Kidney glomerular epithelial cell (primary cell): ENCODE data around the gene ZNF175.

Experiments
- DNase-seq: peaks from one replicate; lab custom pipeline; 2025; lab: John Stamatoyannopoulos, UW

Gene ZNF175

GRCh38 chr19:51589511-51589910 lies 18.4 kb downstream of the ZNF175 start:
- DNase-seq, result no peak

DNA sequence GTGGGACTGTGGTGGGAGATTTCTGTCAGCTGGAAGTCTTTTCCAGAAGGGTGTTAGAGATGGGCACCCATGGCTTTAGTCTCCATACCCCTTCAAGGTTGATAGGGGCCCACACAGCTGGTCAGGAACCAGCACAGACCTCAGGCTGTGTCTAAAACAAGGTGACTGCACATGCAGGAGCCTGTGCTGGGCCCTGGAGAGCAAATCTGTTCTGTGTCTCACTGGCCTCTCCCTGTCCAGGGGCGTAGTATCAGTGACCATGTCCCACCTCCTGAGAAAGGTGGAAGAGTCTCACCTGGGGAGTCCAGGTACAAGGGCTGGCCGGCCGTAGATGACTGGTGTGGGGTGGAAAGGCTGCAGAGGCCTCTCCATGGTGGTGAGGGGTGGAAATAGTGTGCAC lies 19.4 kb downstream of the ZNF175 start:
- DNase-seq, result no peak

DNA sequence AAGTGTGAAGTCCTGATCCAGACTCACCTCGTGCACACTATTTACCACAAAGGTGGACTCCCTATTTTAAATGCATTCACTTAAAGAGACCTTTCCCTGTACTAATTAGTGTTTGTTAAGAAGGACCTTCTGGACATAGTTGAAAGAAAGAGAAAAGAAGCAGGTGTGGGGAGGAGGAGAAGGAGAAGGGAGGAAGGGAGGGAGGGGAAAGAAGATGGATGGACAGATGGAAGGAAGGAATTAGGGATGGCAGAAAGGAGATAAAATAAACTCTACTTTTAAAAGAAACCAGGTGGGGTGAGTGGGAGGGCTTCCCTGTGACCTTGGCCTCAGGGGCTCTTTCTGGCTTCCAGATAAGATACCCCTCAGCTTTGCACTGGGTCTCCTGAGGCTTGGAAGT lies 21.4 kb downstream of the ZNF175 start:
- DNase-seq, result no peak

DNA sequence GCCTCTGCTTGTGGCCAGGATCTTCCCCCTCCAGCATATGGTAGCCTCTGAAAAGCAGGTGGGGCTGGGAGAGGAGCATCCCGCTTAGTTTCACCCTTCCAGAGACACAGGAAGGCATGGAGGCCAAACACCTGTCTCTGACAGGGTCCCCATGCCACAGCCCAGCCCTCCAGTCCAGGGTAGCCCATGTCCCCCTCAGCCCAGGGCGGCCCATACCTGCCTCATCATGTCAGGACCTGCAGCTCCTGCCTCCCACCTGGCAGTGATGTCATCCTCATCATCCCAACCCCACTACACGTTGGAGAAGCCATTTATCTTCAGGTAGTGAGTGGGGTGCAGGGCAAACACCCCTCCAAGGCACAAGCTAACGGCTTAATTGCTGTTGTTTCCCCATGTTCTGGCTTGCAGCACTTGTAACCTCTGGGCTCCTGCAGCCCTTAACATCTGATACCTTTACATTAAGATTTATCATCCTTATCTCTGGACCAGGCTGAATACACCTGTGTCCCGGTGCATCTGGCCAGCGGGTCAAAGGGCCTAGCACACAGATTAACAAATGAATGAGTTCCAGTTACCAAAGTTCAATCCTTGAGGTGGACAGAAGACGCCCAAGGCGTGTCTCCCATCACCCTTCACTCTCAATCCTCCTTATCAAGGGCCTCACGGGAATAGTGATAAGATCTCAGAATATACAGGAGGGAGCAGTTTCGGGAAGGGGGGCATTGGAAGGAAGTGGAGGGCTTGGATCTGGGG lies 22.2 kb downstream of the ZNF175 start:
- no peak for DNase-seq

DNA sequence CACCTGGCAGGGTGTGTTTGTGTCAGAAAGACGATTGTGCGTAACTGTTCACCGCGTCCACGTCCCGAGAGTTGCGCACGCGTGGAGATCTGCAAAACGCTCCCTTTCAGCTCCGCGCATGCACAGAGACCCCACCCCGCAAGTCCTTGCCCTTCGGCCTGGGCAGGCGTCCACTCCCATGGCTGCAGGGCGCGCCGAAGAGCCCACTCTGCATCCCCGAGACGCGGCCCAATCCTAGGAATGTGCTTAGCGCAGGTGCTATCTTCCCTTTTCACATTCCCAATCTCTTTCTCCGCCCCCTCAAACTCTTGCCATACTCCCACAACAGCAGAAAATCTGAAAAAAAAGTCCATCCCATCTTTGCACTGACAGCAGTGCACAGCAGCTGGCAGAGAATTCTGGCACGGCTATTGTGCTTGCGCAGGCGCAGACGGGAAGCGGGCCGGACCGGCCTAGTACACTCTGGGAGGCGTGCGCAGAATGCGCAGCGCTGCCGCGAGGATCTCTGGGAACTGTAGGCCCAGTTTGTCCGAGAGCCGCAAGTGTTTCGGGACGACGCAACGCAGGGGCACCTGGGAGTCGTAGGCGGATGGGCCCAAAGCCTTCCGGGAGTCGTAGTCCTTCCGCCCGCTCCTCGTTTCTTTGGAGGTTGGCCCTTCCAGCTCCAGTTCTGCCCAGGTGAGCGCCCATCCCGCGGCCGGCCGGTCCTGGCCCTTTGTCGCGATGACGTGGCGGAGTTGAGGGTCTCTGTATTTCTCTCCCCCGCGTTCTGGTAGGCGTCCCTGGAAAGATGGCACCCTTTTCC lies 23.1 kb downstream of the ZNF175 start:
- DNase-seq, result peak; percentile 96

DNA sequence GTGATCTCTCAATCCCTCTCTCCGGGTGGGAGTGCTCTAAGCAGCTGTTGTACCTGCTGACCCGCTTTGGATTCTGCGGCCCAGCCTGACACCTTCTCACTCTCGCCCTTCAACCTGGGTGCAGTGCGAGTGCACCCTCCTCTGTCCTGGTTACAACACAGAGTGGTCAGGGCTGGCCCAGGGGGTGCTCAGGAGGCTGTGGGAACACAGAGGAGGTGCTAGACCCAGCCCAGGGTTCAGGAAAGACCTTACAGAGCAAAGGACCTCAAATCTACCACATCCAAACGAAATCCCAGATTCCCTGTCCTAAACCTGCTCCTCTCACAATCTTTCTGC lies 23.7 kb downstream of the ZNF175 start:
- peak; percentile 38 for DNase-seq

DNA sequence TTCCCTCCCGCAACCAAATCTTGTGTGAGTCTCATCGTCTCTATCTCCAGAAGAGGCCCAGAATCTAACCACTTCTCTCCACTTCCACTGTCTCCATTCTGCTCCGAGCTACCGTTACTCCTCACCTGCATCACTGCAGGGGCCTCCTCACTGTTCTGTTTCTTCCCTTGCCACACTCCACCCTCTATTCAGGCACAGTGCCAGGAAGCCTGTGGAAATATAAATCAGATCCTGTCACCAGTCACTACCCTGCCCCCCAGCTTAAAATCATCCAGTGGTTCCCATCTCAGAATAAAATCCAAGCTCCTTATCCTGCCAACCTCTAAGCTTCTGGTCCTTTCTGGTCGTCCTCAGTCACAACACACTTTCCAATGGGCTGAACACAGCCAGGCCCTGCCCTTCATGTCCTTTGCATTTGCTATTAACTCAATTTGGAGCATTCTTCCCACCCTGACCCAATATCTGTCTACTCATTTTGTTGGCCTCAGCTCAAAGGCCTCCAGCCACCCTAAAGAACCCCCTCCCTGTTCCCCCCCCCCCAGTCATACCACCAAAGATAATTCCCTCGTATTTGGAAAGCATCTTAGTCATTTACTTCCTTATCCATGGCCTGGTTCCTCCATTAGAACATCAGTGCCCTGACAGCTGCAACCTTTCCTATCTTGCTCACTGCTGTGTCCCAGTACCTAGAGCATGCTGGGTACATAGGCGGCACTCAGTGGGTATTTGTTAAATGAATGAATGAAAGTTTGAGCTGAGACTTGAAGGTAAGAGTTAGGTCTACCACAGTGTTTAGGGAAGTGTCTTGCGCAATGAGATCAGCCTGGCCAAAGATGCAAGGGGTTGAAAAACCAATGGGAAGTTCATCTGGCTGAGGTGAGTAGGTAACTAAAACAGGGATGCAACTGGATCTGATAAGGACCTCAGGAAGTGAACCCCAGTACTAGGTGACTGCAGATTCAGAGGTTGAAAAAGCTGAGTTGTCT lies 24.4 kb downstream of the ZNF175 start:
- DNase-seq, result no peak

GRCh38 chr19:51598159-51598915 lies 27.3 kb downstream of the ZNF175 start:
- DNase-seq, result no peak

DNA sequence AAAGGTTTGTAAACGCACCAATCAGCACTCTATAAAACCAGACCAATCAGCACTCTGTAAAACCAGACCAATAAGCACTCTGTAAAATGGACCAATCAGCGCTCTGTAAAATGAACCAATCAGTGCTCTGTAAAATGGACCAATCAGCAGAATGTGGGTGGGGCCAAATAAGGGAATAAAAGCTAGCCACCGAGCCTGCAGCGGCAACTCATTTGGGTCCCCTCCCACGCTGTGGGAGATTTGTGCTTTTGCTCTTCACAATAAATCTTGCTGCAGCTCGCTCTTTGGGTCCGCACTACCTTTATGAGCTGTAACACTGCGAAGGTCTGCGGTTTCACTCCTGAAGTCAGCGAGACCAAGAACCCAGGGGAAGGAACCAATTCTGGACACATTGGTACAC lies 28.0 kb downstream of the ZNF175 start:
- DNase-seq, result no peak

DNA sequence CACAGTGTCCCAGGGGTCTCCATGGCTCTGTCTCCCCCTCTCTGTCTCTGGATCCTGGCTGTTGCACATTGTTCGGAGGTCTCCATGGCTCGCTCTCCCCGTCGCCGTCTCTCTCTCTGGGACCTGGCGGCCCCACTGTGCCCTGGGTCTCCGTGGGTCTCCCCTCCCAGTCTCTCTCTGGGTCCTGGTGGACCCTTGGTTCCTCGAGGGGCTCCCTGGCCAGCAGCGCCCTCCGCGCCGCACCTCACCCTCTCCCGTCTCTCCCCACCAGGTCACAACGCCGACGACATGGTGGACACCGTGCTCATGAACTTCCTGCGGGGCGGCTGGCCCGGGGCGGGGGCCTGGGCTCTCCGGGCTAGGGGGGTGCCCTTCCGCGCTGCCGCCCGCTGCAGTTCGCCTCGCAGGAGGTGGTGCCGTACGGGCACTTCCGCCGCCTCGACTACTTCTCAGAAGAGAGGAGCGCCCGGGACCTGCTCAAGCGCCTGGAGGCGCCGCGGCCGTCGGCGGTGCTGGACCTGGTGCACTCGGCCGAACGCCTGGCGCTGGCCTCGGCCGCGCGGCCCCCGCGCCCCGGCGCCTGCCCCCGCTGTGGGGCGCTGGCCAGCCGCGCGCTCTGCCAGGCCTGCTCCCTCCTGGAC lies 30.0 kb downstream of the ZNF175 start:
- DNase-seq, result no peak

- DNase-seq, result no peak
Measured at GRCh38 chr19:51602189-51602854, 31.2 kb downstream of the ZNF175 start.

DNA sequence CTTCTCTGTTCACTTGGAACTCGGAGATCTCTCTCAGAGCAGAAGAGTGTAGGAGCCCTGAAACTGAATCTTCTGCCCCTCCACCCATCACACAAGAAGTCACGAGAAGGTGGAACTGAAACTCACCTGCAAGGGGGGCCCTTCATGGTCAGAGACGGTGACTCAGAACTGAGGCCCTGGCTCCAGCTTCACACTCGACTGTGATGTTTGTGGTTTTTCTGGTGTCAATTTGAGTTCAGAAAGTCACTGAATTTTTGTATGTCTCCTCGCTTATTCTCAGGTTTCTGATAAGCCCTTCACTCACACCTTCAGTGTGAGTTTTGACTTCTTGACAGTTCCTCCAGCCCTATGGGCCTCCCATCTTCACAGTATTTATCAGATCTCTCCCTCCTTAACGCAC lies 36.0 kb downstream of the ZNF175 start:
- DNase-seq, result no peak

DNA sequence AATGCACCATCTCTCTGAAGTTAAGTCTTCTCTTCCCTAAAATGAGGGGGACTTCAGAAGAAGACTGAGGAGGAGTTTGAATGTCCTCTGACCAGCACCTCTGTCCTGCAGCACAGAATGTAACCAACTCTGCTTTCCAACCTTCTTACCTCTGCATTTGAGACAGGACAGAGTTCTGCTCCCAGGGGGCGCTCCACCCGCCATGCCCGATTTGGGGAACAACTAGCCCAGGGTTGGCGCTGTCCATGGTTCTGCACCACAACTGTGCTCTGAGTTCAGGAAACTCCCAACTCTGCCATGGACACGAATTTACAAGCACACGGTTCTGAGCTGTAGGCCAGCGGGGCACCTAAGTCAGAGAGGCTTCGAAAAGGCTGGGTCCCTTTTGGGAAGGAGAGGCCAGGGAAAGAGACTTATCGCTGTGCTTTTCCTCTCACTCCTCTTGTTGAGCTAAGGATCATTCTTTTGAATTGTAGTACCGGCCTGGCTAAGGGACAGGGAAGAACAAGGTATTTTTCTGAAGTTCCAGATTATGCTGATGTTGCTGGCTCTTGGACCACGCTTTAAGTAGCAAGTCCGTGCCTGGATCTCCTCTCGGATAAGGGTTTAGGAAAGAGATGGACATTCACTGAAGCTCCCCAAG lies 37.0 kb downstream of the ZNF175 start:
- peak; percentile 46 for DNase-seq

DNA sequence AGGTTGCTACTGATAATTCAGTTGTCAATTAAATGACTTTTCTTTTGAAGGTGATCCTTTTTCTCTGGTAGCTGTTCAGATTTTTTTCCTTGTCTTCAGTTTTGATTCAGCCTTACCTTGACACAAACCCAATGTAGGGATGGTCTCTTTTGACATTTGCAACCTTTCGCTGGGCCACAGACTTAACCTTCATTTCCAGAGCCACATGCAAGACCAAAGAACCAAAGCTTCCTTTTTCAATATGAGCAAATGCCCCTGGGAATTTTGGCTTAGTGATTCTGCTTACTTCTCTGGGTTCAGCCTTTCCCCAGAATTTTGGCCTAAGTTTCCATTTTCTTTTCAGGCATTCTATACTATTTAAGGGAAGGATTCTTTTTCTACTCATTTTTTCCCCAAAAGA lies 39.5 kb downstream of the ZNF175 start:
- no peak for DNase-seq

- no peak for DNase-seq
Measured at GRCh38 chr19:51614789-51615188, 43.7 kb downstream of the ZNF175 start.

DNA sequence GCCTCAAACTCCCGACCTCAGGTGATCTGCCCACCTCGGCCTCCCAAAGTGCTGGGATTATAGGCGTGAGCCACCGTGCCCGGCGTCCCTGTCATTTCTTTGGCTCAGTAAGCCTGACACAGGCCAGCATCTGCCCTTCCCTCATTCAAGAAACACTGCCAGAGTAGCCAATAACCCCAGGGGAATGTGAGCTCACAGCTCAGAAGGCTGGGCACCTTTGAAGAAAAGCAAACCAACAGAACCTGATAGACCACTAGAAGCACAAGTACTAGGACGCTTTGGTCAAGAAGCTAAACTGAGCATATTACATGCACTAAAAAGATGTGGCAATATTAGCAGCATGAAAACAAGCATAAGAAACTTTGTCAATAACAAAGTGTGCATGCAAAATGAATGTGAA lies 44.9 kb downstream of the ZNF175 start:
- DNase-seq, result no peak

- DNase-seq, result no peak
Measured at GRCh38 chr19:51621178-51621577, 50.1 kb downstream of the ZNF175 start.

- no peak for DNase-seq
Measured at GRCh38 chr19:51626675-51627074, 55.6 kb downstream of the ZNF175 start.

DNA sequence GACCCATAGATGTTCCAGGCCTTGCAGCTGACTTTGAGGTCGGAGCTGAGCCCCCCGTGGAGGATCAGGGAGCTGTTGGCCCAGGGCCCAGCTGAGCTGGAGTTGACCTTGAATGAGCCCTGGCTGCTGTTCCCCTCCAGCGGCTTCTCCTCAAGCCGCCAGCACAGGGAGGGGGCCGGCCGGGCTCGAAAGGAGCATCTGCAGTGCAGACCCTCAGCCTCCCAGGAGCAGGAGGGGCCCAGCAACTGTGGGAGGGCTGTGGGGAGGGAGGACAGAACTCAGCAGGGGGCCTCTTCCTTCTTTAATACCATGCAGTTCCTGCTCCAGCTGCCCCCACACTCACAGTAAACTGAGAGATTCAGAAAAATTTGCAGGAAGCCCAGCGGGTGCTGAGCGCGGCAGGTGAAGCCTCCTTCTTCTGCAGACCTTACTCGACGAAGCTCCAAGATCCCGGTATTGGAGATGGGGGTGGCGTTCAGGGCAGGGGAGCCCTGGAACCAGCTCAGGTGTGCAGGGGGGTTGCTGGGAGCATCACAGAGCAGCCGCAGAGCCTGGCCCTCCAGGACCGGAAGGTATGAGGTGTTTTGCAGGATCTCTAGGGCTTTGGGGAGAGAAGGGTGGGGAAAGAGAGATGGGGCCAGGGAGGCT lies 56.5 kb downstream of the ZNF175 start:
- no peak for DNase-seq
